Measurements from ENCODE around the gene SNTA1. TPM values are rescaled to one million over a fixed set of nuclear protein-coding genes. Genes with fewer than 3 reads are reported as not detected.
A peak's percentile ranks its signal among the peaks of the same experiment; 100 is the strongest.

Gene SNTA1
- total and polyA plus RNA-seq, 9 of the 15 experiments (the other 6 are each of a cell fraction or from before 2014, with no cell fraction given): 1.2 to 40.8 (median 20.3) TPM

- TF ChIP-seq JUN (IDR thresholded peaks at IDR 0.05; ENCODE audit: borderline replicate concordance, low read depth, low read length): no peak
- TF ChIP-seq JUN (CRISPR knock-in tag; IDR thresholded peaks at IDR 0.05; ENCODE audit: borderline replicate concordance): no peak
- TF ChIP-seq E2F3 (CRISPR knock-in tag; IDR thresholded peaks at IDR 0.05): no peak
- 0 out of 4 replicates have a peak, but pooled peaks of 1 of the 2 experiments have one; percentile 3 for TF ChIP-seq KDM1A (IDR thresholded peaks at IDR 0.05)
- TF ChIP-seq MIER1 (IDR thresholded peaks at IDR 0.05; ENCODE audit: low read depth): no peak
- no peak for TF ChIP-seq CEBPB (tag; IDR thresholded peaks at IDR 0.05)
- TF ChIP-seq SMC3 (conservative IDR thresholded peaks at IDR 0.05; ENCODE audit: insufficient read depth, low read depth, low read length): no peak
- TF ChIP-seq ZNF143 (CRISPR knock-in tag; IDR thresholded peaks at IDR 0.05): no peak
- TF ChIP-seq EZH2 (IDR thresholded peaks at IDR 0.05; ENCODE audit: borderline replicate concordance, low read depth, low read length): no peak
- TF ChIP-seq NFIX (CRISPR knock-in tag; IDR thresholded peaks at IDR 0.05; ENCODE audit: low read depth): peak; percentile 83
- TF ChIP-seq DPF2 (IDR thresholded peaks at IDR 0.05): 0 out of 2 replicates have a peak, but pooled peaks have one; percentile 16
- peak; percentile 65 for TF ChIP-seq ZNF316 (IDR thresholded peaks at IDR 0.05)
- peak; percentile 88 for TF ChIP-seq SMAD1 (IDR thresholded peaks at IDR 0.05; ENCODE audit: low read depth, low read length, partially characterized antibody)
Measured at GRCh38 chr20:33438481-33438880, 5.1 kb downstream of the SNTA1 start (continued).
